ENCODE data around the gene CLEC10A. TPM values are rescaled to one million over a fixed set of nuclear protein-coding genes. Genes with fewer than 3 reads are reported as not detected.

The CLEC10A gene
- total and polyA plus RNA-seq, 4 donors = 0.17 to 0.77 (median 0.49) TPM

DNA sequence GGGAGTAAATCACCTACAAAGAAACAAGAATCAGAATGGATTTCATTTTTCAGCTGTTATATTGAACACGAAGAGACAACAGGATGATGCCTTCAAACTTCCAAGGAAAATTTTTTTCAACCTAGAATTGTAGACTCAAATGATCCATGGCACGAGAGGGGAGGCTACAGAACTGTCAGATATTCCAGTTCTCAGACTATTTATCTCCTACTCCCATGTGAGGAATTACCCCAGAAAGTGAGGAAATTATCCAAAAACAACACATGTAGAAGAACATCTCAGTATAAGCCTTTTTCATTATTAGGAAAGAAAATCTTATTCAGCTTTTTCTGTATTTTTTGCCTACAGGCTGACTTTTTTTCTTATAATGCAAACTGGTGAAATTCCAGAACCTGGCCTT is 40.1 kb upstream of the CLEC10A start:
- DNase-seq (ENCODE audit: low read depth in 4 of 6, low spot score in 6 of 6) = no peak
- no peak overlapping the region for H3K4me3 ChIP-seq (ENCODE audit: low read depth, low read length)
- H3K4me1 ChIP-seq (ENCODE audit: control insufficient read depth, insufficient read depth, low read length) = peaks cover 10% of the 10 kb centered on the region
- no peak overlapping the region for H3K27ac ChIP-seq (ENCODE audit: low read depth, low read length)
- H3K9me3 ChIP-seq (ENCODE audit: control insufficient read depth, insufficient read depth, low read length) = no peaks in the 10 kb centered on the region
- H3K36me3 ChIP-seq (ENCODE audit: control insufficient read depth, insufficient read depth, low read length) = no peaks in the 10 kb centered on the region
- no CpG with 5 or more reads among the region's 2 CpGs for WGBS (ENCODE audit: insufficient coverage)
- no peaks in the 10 kb centered on the region for H3K27me3 ChIP-seq (ENCODE audit: control insufficient read depth, insufficient read depth, low read length)

DNA sequence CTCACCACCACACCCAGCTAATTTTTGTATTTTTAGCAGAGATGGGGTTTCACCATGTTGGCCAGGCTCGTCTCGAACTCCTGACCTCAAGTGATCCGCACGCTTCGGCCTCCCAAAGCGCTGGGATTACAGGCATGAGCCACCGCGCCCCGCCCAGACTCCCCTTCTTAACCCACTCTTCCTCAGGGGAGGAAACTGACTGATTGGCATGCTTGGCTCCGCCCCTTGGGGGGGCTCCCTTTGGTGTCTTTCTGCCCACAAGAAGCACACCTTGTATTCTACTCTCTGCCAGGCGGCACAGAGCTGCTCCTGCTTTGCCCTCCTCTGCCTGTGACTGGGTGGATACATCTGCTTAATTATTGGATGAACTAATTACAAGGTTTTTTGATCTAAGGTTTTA is 39.3 kb upstream of the CLEC10A start:
- DNase-seq (ENCODE audit: low read depth in 4 of 6, low spot score in 6 of 6) = no peak
- Histone ChIP-seq H3K4me3 (ENCODE audit: low read depth, low read length) (no peak overlapping the region), H3K9me3 (ENCODE audit: control insufficient read depth, insufficient read depth, low read length) (no peaks in the 10 kb centered on the region), H3K4me1 (ENCODE audit: control insufficient read depth, insufficient read depth, low read length) (peaks cover 8% of the 10 kb centered on the region), H3K27me3 (ENCODE audit: control insufficient read depth, insufficient read depth, low read length) (no peaks in the 10 kb centered on the region), H3K36me3 (ENCODE audit: control insufficient read depth, insufficient read depth, low read length) (no peaks in the 10 kb centered on the region), H3K27ac (ENCODE audit: low read depth, low read length) (no peak overlapping the region)
- 90% methylated on average over 8 of the region's 11 CpGs for WGBS (ENCODE audit: insufficient coverage)

DNA sequence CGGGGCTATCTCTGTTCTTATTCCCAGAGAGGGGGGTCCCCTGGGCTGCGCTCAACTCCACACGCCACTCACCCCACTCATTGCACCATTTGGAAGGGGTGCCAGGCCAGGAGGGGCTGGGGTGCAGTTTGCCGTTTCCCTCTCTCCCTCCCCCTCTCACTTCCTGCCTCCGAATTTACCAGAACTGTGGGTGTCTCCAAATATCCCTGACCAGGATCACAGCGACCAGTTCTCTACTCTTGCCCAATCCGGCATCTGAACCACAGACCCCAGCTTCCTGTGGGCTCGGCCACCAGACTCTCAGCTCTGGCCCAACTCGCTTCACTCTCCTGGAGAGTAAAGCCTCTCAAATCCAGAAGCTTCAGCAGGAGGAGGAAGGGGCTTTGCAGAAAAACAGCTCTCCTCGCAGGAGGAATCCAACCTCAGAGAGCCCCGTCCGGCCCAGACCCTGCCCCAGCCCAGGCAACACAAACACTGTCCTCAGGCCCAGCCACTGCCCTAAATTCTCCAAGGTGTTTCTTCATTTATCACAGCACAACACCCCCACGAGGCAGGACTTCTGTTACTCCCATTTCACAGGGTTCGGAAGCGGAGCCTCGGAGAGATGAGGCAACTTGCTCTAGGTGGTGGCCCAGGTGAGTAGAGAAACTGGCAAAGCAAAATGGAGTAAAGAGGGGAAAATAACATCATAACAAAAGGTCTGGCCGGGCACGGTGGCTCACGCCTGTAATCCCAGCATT is 35.0 kb upstream of the CLEC10A start:
- Histone ChIP-seq H3K4me1 (ENCODE audit: control insufficient read depth, insufficient read depth, low read length) (peaks cover 9% of the 10 kb centered on the region), H3K27me3 (ENCODE audit: control insufficient read depth, insufficient read depth, low read length) (no peaks in the 10 kb centered on the region), H3K36me3 (ENCODE audit: control insufficient read depth, insufficient read depth, low read length) (no peaks in the 10 kb centered on the region), H3K4me3 (ENCODE audit: low read depth, low read length) (no peak overlapping the region), H3K27ac (ENCODE audit: low read depth, low read length) (no peak overlapping the region), H3K9me3 (ENCODE audit: control insufficient read depth, insufficient read depth, low read length) (no peaks in the 10 kb centered on the region)
- no peak for DNase-seq (ENCODE audit: low read depth in 4 of 6, low spot score in 6 of 6)
- 80% methylated on average over 12 of the region's 19 CpGs for WGBS (ENCODE audit: insufficient coverage)

DNA sequence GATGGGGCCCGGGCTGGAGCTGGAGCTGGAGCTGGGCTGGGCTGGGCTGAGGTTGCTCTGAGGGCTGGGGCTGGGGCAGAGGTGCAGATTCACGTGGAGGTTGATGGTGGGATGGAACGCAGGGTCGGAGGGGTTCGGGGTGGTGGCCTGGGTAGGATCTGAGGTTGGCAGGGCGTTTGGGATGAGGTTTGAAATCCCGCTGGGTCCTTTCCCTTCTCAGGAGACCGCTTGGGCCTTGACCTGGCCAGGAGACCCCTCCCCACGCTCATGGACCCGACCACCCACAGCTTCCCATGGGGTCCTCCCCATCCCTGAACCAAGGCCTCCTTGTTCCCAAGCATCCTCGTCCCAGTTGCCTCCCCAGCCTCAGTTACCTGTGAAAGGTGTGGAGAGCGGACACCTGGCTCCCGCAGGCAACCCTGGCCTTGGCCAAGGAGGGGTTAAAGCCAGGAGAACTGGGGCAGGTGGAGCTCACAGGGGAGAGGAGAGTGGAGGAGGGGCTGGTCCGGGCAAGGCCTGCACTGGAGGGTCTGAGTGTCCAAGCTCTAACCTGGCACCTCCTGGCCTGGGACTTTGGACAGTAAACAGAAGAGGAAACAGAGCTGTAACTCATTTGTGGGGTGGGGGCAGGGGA is 34.3 kb upstream of the CLEC10A start, which contains the start of gene ASGR2:
Gene ASGR2, minus strand, starts transcription at position 582 of the 634 bp plus-strand sequence. CDS start 582 bp downstream, outside the sequence.
- Histone ChIP-seq H3K27ac (ENCODE audit: low read depth, low read length) (no peak within 1 kb of the TSS), H3K36me3 (ENCODE audit: control insufficient read depth, insufficient read depth, low read length) (no peaks in the 10 kb centered on the region), H3K4me1 (ENCODE audit: control insufficient read depth, insufficient read depth, low read length) (peaks cover 9% of the 10 kb centered on the region), H3K9me3 (ENCODE audit: control insufficient read depth, insufficient read depth, low read length) (no peaks in the 10 kb centered on the region), H3K27me3 (ENCODE audit: control insufficient read depth, insufficient read depth, low read length) (no peaks in the 10 kb centered on the region), H3K4me3 (ENCODE audit: low read depth, low read length) (no peak within 1 kb of the TSS)
- WGBS (ENCODE audit: insufficient coverage) = 85% methylated on average over 13 of the region's 14 CpGs
- no peak for DNase-seq (ENCODE audit: low read depth in 4 of 6, low spot score in 6 of 6)

DNA sequence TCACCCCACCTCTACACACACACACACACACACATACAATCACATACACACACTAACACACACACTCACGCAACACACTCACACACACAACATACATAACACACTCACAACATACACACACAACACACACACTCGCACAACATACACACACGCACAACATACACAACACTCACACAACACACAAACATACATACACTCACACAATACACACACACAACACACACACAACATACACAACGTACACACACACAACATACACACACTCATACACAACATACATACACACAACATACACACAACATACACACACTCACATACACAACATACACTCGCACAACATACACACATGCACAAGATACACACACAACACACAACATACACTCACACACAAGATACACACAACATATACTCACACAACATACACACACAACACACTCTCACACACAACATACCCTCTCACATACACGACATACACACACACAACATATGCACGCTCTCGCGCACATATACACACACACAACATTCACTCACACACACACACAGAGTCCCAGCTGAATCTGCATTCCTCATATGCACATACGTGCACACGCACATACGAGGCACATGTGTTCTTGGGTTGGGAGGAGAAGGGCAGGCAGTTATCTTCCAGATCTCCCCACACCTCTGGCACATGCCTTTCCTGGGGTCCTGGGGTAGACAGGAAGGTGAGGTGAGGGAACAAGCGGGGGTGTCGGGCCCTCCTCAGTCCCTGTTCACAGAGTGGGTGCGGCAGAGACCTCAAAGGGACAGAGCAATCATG is 33.4 kb upstream of the CLEC10A start:
- Histone ChIP-seq H3K36me3 (ENCODE audit: control insufficient read depth, insufficient read depth, low read length) (no peaks in the 10 kb centered on the region), H3K27me3 (ENCODE audit: control insufficient read depth, insufficient read depth, low read length) (no peaks in the 10 kb centered on the region), H3K9me3 (ENCODE audit: control insufficient read depth, insufficient read depth, low read length) (no peaks in the 10 kb centered on the region), H3K27ac (ENCODE audit: low read depth, low read length) (no peak overlapping the region), H3K4me1 (ENCODE audit: control insufficient read depth, insufficient read depth, low read length) (peaks cover 9% of the 10 kb centered on the region), H3K4me3 (ENCODE audit: low read depth, low read length) (no peak overlapping the region)
- DNase-seq (ENCODE audit: low read depth in 4 of 6, low spot score in 6 of 6) = no peak
- WGBS (ENCODE audit: insufficient coverage) = 93% methylated on average over 7 of the region's 15 CpGs

DNA sequence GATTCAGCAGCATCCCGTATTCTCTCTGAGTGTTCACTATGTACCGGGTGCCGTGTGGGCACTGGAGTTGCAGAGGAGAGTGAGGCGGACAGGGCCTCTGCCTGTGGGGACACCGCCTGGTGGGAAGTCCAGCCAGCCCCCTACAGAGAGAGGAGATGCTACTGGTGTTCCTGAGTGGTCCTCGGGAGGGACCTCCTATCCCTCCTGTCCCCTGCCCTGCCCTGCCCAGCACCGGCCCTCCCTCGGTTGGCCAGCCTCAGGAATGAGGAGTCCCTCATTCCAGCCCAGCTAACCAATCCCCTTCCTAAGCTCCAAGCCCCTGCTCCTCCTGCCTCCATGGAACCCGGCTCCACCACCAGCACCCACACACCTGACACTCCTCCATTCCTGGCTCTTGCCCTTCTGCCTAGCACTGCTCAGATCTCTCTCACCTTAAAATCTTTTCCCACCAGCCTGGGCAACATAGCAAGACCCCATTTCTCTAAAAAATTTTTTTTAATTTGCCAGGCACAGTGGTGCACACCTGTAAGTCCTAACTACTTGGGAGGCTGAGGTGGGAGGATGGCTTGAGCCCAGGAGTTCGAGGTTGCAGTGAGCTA is 32.6 kb upstream of the CLEC10A start:
- Histone ChIP-seq H3K9me3 (ENCODE audit: control insufficient read depth, insufficient read depth, low read length) (no peaks in the 10 kb centered on the region), H3K4me3 (ENCODE audit: low read depth, low read length) (no peak overlapping the region), H3K4me1 (ENCODE audit: control insufficient read depth, insufficient read depth, low read length) (peaks cover 9% of the 10 kb centered on the region), H3K36me3 (ENCODE audit: control insufficient read depth, insufficient read depth, low read length) (no peaks in the 10 kb centered on the region), H3K27me3 (ENCODE audit: control insufficient read depth, insufficient read depth, low read length) (no peaks in the 10 kb centered on the region), H3K27ac (ENCODE audit: low read depth, low read length) (no peak overlapping the region)
- no peak for DNase-seq (ENCODE audit: low read depth in 4 of 6, low spot score in 6 of 6)
- 67% methylated on average over 6 of the region's 10 CpGs for WGBS (ENCODE audit: insufficient coverage)

DNA sequence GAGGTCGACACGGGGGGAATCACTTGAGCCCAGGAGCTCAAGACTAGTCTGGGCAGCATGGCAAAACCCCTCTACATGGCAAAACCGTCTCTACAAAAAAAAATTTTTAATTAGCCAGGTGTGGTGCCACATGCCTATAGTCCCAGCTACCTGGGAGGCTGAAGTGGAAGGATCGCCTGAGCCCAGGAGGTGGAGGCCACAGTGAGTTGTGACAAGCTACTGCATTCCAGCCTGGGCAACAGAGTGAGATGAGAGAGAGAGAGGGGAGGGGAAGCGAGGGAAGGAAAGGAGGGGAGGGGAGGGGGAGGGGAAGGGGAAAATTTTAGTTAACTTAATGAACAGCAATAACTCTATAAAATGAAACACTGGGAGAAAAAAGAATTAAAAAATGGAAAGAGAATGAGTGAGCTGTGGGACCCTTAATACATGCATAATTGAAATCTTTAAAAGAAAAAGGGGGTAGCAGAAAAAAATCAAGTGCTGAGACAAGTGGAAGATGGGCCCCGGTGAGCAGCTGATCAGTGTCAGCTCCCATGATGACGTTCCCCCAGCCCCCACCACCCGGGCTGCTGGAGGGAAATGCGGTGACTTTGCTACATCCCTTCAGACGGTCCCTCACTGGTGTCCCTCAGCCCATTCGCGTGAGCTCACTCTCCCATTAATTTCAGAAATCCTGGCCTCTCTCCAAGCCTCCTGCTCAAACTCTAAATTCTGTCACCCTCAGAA is 31.9 kb upstream of the CLEC10A start:
- Histone ChIP-seq H3K27ac (ENCODE audit: low read depth, low read length) (no peak overlapping the region), H3K27me3 (ENCODE audit: control insufficient read depth, insufficient read depth, low read length) (no peaks in the 10 kb centered on the region), H3K9me3 (ENCODE audit: control insufficient read depth, insufficient read depth, low read length) (no peaks in the 10 kb centered on the region), H3K36me3 (ENCODE audit: control insufficient read depth, insufficient read depth, low read length) (no peaks in the 10 kb centered on the region), H3K4me1 (ENCODE audit: control insufficient read depth, insufficient read depth, low read length) (peaks cover 9% of the 10 kb centered on the region), H3K4me3 (ENCODE audit: low read depth, low read length) (no peak overlapping the region)
- DNase-seq (ENCODE audit: low read depth in 4 of 6, low spot score in 6 of 6) = peak in 1 of 6 donors; percentile 68
- WGBS (ENCODE audit: insufficient coverage) = 34% methylated on average over 7 of the region's 12 CpGs

DNA sequence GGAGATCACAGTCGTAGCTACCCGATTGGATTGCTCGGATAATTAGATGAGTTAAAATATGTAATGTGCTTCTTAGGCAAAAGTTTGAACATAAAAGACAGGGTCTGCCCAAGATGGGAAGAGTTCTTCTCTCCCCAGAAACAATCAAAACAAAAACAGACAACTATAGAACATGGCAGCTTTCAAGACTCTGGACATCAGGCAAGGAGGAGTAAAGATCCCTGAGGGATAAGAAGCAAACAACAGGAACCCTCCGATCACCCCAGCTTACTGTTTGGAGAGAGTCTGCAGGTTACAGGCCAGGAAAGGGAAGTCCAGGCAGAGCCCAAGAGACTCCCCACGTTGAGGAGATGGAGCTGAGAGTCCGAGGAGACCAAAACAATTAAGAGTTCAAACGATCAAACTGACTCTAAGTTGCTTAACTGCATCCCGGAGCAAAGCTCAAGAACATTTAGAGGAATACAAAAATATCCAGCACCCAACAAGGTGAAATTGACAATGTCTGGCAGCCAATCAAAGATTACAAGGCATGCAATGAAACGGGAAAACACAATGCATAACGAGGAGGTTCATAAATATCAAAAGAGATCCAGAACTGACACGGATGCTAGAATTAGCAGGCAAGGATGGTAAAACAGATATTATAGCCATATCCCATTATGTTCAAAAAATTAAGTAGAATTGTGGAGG is 30.7 kb upstream of the CLEC10A start:
- Histone ChIP-seq H3K4me1 (ENCODE audit: control insufficient read depth, insufficient read depth, low read length) (peaks cover 9% of the 10 kb centered on the region), H3K27me3 (ENCODE audit: control insufficient read depth, insufficient read depth, low read length) (no peaks in the 10 kb centered on the region), H3K4me3 (ENCODE audit: low read depth, low read length) (no peak overlapping the region), H3K36me3 (ENCODE audit: control insufficient read depth, insufficient read depth, low read length) (no peaks in the 10 kb centered on the region), H3K27ac (ENCODE audit: low read depth, low read length) (no peak overlapping the region), H3K9me3 (ENCODE audit: control insufficient read depth, insufficient read depth, low read length) (no peaks in the 10 kb centered on the region)
- 51% methylated on average over 6 of the region's 11 CpGs for WGBS (ENCODE audit: insufficient coverage)
- no peak for DNase-seq (ENCODE audit: low read depth in 4 of 6, low spot score in 6 of 6)

Data from spinal cord (tissue), 10 donors.